HG02870 (cell line): ENCODE results near the gene VPS29.
A peak's percentile ranks its signal among the peaks of the same experiment; 100 is the strongest.
"Not testable (repeated sequence)": the region's sequence is repeated elsewhere in the genome, so short reads cannot be mapped to it uniquely, and the experiment has no call there.

Source experiments
- ATAC-seq: cut with Tn5 transposase; IDR thresholded peaks from one replicate; pipeline ENCODE4 v1.9.1; 2021; ENCODE audit warnings: mild to moderate bottlenecking, moderate library complexity; ENCODE audit not compliant: unreplicated experiment

The VPS29 gene

DNA sequence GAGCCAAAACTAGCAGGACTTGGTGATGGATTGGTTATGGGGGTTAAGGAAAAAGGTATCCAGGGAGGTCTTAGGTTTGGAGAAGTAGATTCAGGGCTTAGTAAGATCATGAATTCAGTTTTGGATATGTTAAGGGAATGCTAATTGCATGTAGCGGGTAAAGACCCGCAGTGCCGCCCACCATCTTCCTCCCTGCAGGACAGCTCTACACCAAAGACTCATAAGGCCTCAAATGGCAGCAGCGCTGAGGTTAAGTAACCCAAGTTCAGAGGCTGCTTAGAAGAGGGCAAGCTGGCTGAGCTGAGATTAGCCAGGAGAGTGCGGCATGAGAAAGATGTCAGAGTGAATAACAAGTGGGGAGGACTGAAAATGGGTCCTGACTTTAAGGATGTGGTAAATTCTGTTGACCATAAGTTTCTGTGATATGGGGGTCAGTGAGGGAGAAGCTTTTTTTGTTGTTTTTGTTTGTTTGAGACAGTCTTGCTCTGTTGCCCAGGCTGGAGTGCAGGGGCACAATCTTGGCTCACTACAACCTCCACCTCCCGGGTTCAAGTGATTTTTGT lies 26.4 kb upstream of the VPS29 start:
- ATAC-seq: no peak

DNA sequence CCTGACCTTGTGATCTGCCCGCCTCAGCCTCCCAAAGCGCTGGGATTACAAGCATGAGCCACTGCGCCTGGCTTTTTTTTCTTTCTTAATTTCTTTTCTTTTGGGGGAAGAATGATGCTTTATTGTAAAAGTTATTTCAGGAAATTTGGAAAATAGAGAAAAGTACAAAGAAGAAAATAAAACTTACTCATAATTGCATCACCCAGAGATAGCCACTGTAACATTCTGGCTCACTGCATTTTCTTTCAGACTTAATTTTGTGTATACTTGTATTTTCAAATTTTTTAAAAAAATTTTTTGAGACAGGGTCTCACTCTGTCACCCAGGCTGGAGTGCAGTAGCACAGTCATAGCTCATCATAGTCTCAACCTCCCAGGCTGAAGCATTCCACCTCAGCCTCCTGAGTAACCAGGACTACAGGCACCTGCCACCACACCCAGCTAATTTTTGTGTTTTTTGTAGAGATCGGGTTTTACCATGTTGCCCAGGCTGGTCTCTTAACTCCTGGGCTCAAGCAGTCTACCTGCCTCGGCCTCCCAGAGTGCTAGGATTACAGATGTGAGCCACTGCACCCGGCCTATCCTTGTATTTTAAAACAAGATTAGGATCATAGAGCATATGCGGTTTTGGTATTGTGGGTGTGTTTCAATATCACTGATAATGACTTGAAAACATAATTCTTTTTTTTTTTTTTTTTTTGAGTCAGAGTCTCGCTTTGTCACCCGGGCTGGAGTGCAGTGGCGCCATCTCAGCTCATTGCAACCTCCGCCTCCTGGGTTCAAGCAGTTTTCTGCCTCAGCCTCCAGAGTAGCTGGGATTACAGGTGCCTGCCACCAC lies 19.2 kb upstream of the VPS29 start:
- ATAC-seq: not testable (repeated sequence)

DNA sequence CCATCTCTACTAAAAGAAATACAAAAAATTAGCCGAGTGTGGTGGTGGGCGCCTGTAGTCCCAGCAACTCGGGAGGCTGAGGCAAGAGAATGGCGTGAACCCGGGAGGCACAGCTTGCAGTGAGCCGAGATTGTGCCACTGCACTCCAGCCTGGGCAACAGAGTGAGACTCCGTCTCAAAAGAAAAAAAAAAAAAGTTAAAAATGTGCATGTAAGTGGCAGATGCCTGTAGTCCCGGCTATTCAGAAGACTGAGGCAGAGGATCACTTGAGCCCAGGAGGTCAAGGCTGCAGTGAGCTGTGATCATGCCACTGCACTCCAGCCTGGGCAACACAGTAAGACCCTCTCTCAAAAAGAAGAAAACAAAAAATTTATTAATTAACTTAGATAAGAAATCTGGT lies 16.1 kb upstream of the VPS29 start:
- ATAC-seq: not testable (repeated sequence)

DNA sequence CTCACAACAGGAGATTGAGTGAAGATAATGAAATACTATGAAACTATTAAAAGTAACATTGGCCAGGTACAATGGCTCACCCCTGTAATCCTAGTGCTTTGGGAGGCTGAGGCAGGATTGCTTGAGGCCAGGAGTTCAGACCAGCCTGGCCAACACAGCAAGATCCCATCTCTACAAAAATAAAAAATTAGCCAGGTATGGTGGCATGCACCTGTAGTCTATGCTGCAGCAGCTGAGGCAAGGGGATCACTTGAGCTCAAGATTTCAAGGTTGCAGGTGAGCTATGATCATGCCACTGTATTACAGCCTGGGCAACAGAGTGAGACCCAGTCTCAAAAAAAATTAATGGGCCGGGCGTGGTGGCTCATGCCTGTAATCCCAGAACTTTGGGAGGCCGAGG lies 15.1 kb upstream of the VPS29 start:
- no peak for ATAC-seq

DNA sequence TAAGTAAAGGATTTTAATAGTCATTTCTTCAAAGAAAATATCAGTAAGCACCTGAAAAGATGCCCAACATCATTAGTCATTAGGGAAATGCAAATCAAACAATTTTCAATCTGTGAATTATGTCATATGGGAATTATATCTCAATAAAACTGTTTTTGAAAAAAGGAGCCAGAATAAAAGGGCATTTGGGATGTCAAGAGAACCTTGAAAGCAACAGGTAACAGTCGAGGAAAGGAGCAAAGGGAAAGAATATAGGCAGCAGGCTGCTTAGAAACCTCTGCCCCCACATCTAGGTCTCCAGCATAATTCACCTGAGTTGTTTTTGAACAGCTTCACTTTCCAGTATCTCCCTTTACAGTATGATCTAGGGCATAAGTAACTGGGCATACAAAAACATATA lies 12.5 kb upstream of the VPS29 start:
- no peak for ATAC-seq

DNA sequence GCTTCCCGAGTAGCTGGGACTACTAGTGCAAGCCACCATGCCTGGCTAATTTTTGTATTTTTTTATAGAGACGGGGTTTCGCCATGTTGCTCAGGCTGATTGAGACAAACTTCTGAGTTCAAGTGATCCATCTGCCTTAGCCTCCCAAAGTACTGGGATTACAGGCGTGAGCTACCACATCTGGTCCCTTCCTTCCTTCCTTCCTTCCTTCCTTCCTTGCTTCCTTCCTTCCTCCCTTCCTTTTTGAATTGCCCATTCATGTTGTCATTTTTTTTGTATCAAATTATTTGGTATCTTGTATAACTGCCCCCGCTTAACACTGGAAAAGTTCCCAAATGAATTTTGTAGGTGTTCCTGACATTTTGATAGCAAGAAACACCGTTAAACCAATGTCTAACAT lies 11.9 kb upstream of the VPS29 start:
- no peak for ATAC-seq

DNA sequence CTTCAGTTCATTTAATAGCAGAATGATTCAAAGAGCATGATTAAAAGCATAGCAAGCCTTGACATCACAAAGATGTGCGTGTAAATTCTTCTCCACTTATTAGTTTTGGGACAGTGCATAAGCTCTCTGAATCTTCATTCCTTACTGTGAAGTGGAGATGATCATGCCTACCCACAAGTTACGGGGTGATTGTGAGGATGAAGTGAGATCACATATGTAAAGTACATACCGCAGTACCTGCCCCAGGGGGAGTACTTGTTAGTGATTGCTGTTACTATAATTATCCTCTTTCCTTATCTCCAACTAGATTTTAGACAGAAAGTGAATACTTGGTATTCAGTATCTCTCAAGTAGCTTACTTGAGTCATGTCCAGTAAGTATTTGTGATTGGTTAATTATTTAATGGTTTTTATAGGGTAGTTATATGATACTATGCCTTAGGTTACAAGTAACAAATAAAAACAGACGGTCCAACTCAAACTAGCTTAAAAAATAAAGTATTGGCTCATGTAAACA lies 6.2 kb upstream of the VPS29 start:
- ATAC-seq: no peak

DNA sequence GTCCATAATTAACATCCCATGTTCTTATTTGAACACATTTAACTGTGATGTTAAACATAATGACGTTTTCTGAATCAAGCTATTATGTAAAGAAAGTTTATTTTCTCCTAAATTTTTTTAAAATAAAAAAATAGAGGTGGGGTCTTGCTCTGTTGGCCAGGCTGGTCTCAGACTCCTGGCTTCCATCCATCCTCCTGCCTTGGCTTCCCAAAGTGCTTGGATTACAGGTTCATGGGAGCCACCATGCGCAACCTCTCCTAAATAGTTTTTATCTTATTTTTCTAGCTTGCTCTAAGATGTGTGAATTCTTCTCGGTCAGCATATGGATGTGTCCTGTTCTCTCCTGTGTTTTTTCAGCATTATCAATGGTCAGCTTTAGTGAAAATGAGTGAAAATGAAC lies 3.4 kb upstream of the VPS29 start:
- ATAC-seq: no peak

DNA sequence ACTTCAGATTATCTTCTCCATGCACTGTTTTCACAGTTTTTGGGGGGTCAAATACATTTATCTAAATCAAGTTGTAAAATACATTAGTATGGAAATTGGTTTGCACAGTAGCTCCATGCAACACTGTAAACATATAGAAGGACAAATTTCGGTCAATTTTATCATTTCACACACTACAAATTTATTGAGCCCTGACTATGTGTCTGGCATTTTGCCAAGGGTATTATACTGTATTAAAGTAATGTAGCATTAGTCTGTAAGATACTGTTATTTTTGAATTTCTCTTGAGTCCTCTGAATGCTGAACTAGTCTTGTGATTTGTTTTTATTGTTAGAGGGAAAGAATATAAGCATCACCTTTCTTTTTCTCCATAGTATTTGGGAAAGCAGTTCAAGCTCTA lies 1.5 kb upstream of the VPS29 start:
- no peak for ATAC-seq

DNA sequence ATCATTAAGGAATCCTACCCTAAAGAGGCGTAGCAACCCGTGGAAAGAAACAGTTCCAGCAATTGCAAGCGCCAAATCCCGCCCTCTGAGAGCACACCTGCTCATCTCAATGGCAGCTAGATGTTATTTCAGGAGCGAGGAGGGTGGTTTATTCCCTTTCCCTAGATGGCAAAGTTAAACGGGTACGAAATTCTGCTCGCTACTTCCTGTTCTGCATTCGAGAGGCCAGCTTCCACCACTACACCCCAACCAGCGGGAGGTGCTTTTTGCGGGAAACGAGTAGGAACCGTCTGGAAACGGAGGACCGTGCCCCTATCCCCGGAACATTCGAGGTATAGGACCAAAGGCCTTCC lies 536 bp downstream of the VPS29 start:
- ATAC-seq: peak; percentile 15

DNA sequence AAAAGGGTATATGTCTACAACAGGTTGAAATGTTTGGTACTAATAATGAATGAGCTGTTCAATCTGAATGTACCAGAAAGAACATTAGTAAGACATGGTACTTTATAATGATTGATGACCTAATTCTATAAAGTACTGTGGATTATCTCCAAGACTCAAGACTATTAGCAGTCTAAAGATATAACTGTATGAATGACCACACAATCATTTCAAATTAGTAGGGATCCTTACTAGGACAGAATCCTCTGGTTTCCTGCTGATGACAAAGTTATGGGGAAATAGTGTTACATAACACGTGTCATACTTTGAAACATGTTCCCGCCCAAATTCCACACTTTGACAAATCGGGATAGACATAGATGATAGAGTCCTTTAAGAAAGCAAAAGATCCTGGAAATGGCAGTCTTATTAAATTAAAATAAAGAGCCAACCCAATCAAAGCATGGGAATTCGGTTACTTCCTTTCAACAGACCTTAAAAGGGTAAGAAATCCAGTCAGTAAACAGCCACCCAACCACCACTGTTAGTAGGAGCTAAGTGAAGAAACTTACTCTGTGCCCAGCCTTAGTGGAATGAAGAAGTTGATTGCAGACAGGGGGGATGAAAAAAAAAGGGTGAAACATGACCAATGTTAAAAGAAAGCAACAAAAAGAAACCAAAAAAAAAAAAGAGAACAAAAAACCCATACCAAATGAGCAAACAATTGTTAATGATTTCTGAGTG lies 2.8 kb downstream of the VPS29 start:
- no peak for ATAC-seq

DNA sequence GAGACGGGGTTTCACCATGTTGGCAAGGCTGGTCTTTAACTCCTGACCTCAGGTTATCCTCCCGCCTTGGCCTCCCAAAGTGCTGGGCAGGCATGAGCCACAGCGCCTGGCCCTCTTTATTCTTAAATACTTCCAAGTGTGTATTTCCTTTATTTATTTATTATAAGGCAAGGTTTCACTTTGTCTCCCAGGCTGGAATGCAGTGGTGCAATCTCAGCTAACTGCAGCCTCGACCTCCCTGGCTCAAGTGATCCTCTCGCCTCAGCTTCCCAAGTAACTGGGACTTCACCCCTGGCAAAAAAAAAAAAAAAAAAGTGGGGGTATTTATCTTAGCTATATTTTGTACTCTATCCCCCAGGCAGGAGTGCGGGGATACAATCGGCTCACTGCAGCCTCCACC lies 26.5 kb downstream of the VPS29 start:
- no peak for ATAC-seq

DNA sequence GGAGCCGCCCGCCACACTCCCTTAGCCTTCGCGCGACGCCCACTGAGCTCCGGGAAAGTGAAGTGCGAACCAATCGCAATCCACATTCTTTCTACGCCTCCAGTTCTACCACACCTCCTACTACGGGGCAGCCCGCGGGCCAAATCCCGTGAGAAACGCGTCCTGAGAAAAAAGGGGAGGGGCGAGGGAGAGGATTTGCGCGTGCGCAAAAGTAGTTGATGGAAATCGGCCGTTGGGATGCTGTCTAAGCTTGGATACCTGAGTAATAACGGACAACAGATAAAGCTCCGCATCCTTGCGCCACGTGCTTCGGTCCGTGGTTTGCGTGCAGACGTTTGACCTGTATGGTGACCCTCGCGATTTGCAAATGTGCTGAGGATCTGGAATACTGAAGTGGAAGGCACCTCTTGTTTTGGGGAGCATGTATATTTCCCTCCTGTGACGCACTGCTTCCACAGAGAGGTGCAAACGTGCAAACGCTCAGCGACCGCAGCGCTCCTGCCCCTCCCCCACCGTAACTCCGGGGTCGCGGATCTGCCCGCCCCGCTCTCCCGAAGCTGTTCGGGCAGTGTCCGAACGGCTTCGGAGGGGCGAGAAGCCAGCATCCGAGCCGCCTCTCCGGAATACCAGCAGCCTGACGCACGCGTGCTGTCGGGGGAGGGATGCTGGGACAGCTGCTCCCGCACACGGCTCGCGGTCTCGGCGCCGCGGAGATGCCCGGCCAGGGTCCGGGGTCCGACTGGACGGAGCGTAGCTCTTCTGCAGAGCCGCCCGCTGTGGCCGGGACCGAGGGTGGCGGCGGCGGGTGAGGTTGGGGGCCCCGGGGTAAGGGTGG lies 33.5 kb downstream of the VPS29 start, which contains the start of the genes FAM216A and GPN3:
Gene FAM216A (plus strand): TSS at position 632 of the 835 bp plus-strand sequence. CDS start 31 bp downstream, at position 663.
Gene GPN3 (minus strand): TSS at position 44 of the 835 bp plus-strand sequence. CDS start 54 bp downstream, outside the sequence.
- ATAC-seq: peak; percentile 66

DNA sequence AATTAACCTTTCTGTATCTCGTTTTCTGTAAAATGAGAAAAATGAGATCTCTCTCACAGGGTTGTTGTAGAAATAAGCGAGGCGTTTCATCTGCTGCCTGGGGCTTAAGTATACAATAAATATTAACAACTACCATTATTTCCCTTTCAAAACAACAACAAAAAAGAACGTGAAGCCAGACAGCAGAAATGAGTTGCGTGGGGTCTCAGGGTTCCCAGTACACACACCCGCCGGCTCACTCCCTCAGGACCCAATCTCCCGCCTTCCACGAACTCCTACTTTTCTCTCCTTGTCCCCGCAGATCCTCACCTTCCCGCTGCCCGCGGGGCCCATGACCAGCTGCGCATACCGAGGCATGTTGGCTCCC lies 34.1 kb downstream of the VPS29 start:
- no peak for ATAC-seq

DNA sequence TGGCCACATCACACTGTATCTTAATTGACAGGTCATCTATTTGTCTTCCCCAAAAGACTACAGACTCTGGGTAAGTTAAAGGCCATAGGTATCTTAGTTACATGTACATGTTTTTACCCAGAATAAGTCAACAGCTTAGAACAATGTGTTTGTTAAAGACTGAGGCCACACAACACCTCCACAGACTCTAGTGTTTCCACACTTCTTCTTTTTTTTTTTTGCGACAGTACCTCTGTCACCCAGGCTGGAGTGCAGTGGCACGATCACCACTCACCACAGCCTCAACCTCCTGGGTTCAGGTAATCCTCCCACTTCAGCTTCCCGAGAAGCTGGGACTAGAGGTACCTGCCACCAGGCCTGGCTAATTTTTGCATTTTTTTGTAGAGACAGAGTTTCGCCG lies 35.1 kb downstream of the VPS29 start:
- ATAC-seq: no peak

DNA sequence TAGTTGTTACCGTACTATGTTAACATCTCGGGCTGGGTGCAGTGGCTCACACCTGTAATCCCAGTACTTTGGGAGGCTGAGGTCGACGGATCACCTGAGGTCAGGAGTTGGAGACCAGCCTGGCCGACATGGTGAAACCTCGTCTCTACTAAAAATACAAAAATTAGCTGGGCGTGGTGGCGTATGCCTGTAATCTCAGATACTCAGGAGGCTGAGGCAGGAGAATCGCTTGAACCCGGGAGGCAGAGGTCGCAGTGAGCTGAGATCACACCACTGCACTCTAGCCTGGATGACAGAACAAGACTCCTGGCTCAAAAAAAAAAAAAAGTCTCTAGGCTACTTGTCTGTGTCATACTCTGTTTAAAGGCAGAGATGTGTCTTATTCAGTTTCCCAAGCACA lies 36.1 kb downstream of the VPS29 start:
- ATAC-seq: not testable (repeated sequence)

DNA sequence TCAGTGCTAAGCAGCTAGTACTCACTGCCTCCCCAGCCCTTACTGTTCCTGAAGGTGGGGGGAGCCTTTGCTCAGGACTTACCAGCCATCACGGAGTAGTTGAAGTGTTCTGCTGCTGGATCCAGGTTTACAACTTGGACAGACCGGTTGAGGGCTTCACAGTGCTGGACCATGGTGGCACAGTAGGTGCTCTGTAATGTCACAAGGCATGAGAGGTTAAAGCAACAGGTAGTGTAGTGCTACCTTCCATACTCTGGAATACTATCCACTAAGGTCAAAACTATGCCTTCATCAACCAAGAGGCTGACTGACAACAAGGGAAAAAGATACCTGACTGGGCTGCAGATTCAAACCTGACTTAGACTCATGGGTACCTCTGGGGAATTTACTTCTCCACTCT lies 36.9 kb downstream of the VPS29 start:
- no peak for ATAC-seq

DNA sequence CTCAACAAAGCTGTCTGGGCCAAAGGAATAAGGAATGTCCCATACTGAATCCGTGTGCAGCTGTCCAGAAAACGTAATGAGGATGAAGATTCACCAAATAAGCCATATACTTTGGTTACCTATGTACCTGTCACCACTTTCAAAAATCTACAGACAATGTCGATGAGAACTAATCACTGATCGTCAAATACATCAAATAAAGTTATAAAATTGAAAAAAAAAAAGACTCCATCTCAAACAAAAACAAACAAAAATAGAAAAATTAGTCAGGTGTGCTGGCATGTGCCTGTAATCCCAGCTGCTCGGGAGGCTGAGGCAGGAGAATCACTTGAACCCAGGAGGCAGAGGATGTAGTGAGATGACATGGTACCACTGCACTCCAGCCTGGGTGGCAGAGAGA lies 40.7 kb downstream of the VPS29 start:
- ATAC-seq: not testable (repeated sequence)

DNA sequence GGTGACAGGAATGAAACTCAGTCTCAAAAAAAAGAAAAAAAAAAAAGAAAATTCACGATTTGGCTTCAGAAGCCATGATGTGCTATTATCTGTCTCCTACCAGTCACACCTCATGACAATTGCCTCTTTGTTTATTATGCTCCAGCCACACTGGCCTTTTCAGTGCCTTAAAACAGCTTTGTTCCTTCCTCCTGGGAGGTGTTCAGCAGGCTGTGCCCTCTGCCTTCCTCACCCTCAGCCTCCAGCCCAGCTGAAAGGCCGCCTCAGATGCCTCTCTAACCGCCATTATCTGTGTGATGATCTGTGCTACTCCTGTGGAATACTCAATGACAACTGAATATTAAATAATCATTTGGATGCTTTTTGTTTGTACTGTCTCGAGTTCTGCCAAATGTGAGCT lies 43.2 kb downstream of the VPS29 start:
- ATAC-seq: no peak

DNA sequence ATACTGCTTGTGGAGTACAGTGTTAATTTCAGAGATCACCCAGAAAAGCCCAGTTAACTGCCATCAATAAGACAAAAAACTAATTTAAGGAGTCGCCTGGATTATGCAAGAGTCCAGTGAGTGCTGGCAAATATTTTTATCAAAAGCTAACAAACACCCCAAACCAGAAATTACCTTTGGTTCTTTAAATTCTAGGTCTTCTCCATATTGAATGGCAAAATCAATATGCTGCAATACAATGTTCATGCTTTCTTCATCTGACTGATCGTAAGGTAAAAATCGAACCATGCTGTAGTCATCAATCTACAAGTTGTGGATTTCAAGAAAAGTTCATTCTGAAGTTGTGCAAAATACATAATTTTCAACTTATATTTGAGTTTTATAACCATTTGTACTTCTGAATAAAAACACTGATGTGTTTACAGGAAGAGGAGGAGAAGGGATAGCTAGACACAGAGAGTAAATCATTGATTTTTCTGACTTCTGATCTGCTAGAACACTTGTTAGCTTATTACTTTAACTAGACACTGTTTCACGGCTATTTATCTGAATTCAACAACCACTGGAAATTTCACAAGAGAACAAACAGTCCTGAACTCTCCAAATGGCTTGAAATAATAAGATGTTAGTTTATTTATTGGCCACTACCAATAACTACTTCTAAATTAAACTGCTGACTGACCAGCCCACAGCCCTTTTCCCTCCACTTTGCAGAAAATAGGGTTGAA lies 48.2 kb downstream of the VPS29 start:
- ATAC-seq: no peak
